Neuronal stem cell (in vitro differentiated cells): ENCODE measurements around the gene MTX3.

Experiments used
- DNase-seq: peaks from one replicate; pipeline ENCODE4 v3.0.0-alpha.2; 2013; ENCODE audit warnings: low spot score
- H2AFZ ChIP-seq: one replicate; pipeline ENCODE4 v1.6.1; 2013; ENCODE audit warnings: mild to moderate bottlenecking, low read length, inconsistent platforms
- H2AK5ac ChIP-seq: 2 replicates; pipeline ENCODE4 v1.6.1; 2013; ENCODE audit warnings: low read depth, mild to moderate bottlenecking, inconsistent platforms, low read length, moderate library complexity, mixed read lengths
- H2BK120ac ChIP-seq: 2 replicates; pipeline ENCODE4 v1.6.1; 2013; ENCODE audit warnings: low read depth, mild to moderate bottlenecking, inconsistent platforms, low read length, moderate library complexity, mixed read lengths
- H2BK12ac ChIP-seq: one replicate; pipeline ENCODE4 v1.6.1; 2013; ENCODE audit warnings: low read length, inconsistent platforms
- H2BK15ac ChIP-seq: 2 replicates; pipeline ENCODE4 v1.6.1; 2013; ENCODE audit warnings: mild to moderate bottlenecking, low read length, inconsistent platforms, mixed read lengths
- H2BK5ac ChIP-seq: one replicate; pipeline ENCODE4 v1.6.1; 2013; ENCODE audit warnings: inconsistent platforms, mild to moderate bottlenecking, low read length, moderate library complexity
- H3K14ac ChIP-seq: one replicate; pipeline ENCODE4 v1.6.1; 2013; ENCODE audit warnings: low read length, inconsistent platforms
- H3K18ac ChIP-seq: 2 replicates; pipeline ENCODE4 v1.6.1; 2013; ENCODE audit warnings: low read length, inconsistent platforms
- H3K23ac ChIP-seq: 2 replicates; pipeline ENCODE4 v1.6.1; 2013; ENCODE audit warnings: low read depth, mild to moderate bottlenecking, mixed read lengths, low read length, inconsistent platforms; ENCODE audit not compliant: poor library complexity
- H3K27ac ChIP-seq: replicated peaks from 3 replicates; pipeline ENCODE4 v1.5.1; 2013; ENCODE audit warnings: low read length, inconsistent platforms
- H3K27me3 ChIP-seq, 3 experiments: 2 replicates each; pipeline ENCODE4 v1.6.1; 2013; ENCODE audit warnings: low read length in 3 of 3, mild to moderate bottlenecking in 2 of 3, inconsistent platforms in 1 of 3, low read depth in 1 of 3, mixed read lengths in 1 of 3, moderate library complexity in 1 of 3; ENCODE audit not compliant: control insufficient read depth in 3 of 3, insufficient read depth in 3 of 3
- H3K36me3 ChIP-seq, 2 donors: replicated peaks in 1 of 2; 2 replicates each; pipeline ENCODE4 v1.6.1; 2013; ENCODE audit warnings: low read length in 2 of 2; ENCODE audit not compliant: control insufficient read depth in 2 of 2, insufficient read depth in 2 of 2
- H3K4ac ChIP-seq: 2 replicates; pipeline ENCODE4 v1.6.1; 2013; ENCODE audit warnings: inconsistent platforms, mild to moderate bottlenecking, low read length, moderate library complexity
- H3K4me1 ChIP-seq, 2 donors: 1 replicate in 1 of 2; 2 replicates in 1 of 2; pipeline ENCODE4 v1.6.1; 2013; ENCODE audit warnings: low read length in 2 of 2, low read depth in 1 of 2; ENCODE audit not compliant: control insufficient read depth in 2 of 2, insufficient read depth in 1 of 2
- H3K4me2 ChIP-seq: one replicate; pipeline ENCODE4 v1.6.1; 2013; ENCODE audit warnings: mild to moderate bottlenecking, low read length, inconsistent platforms; ENCODE audit not compliant: insufficient read depth, poor library complexity, severe bottlenecking
- H3K4me3 ChIP-seq, 2 donors: 2 replicates each; pipeline ENCODE4 v1.5.1; 2013; ENCODE audit warnings: low read length in 2 of 2, mild to moderate bottlenecking in 2 of 2, inconsistent platforms in 1 of 2, moderate library complexity in 1 of 2
- H3K79me1 ChIP-seq: one replicate; pipeline ENCODE4 v1.6.1; 2013; ENCODE audit warnings: low read depth, mild to moderate bottlenecking, inconsistent platforms, low read length, moderate library complexity
- H3K9ac ChIP-seq: one replicate; pipeline ENCODE4 v1.6.1; 2013; ENCODE audit warnings: mild to moderate bottlenecking, low read depth, low read length, inconsistent platforms; ENCODE audit not compliant: poor library complexity
- H3K9me3 ChIP-seq, 2 donors: replicated peaks in 1 of 2; 2 replicates each; pipeline versions ENCODE3 to v1.6.1; 2013; ENCODE audit warnings: low read length in 2 of 2, mild to moderate bottlenecking in 2 of 2, inconsistent platforms in 1 of 2, low read depth in 1 of 2, mixed read lengths in 1 of 2, moderate library complexity in 1 of 2; ENCODE audit not compliant: control insufficient read depth in 2 of 2, insufficient read depth in 1 of 2
- H4K8ac ChIP-seq: one replicate; pipeline ENCODE4 v1.6.1; 2013; ENCODE audit warnings: low read depth, mild to moderate bottlenecking, inconsistent platforms, low read length, moderate library complexity
- H4K91ac ChIP-seq: one replicate; pipeline ENCODE4 v1.6.1; 2013; ENCODE audit warnings: low read length, low read depth, mild to moderate bottlenecking, inconsistent platforms; ENCODE audit not compliant: poor library complexity
- WGBS, 2 donors: extraction: QIAGEN DNeasy Blood & Tissue Kit; methylation state at CpG; one replicate each; pipeline ENCODE4 v1.1.7; 2013; ENCODE audit warnings: missing lambda C conversion rate in 2 of 2, mixed read lengths in 1 of 2; ENCODE audit not compliant: insufficient read length in 2 of 2, insufficient replicate concordance in 1 of 2; ENCODE audit errors: extremely low coverage in 2 of 2; 5-methylcytosine and 5-hydroxymethylcytosine counted together

Gene MTX3

GRCh38 chr5:79990205-79990597 is 861 bp downstream of the MTX3 start:
- Histone ChIP-seq H3K4ac (no peak overlapping the region), H3K9ac (no peak overlapping the region), H3K9me3 (no peaks in the 10 kb centered on the region), H4K8ac (no peak overlapping the region), H2BK15ac (no peak overlapping the region), H2BK5ac (no peak overlapping the region), H3K79me1 (no peaks in the 10 kb centered on the region), H3K23ac (no peak overlapping the region), H3K27me3 (no peaks in the 10 kb centered on the region), H3K14ac (no peak overlapping the region), H3K4me3 (peak overlapping the region; percentile 89 to 92), H2AK5ac (no peak overlapping the region), H3K4me2 (peak overlapping the region; percentile 69), H2BK120ac (no peak overlapping the region), H2BK12ac (no peak overlapping the region), H3K36me3 (peaks cover 5 to 39% of the 10 kb centered on the region in 2 donors), H2AFZ (peak overlapping the region; percentile 96), H3K18ac (no peak overlapping the region), H3K27ac (no peak overlapping the region), H3K4me1 (peaks cover 0 to 4% of the 10 kb centered on the region in 2 donors), H4K91ac (no peak overlapping the region)
- WGBS, 2 donors: no CpG with 5 or more reads among the region's 6 CpGs
- no peak for DNase-seq

GRCh38 chr5:79986260-79986659 is 4.8 kb downstream of the MTX3 start:
- H3K4me3 ChIP-seq: no peak overlapping the region
- peaks cover 10 to 77% of the 10 kb centered on the region in 2 donors for H3K36me3 ChIP-seq
- no peaks in the 10 kb centered on the region for H3K27me3 ChIP-seq
- H3K27ac ChIP-seq: no peak overlapping the region
- H3K14ac ChIP-seq: no peak overlapping the region
- H2AK5ac ChIP-seq: no peak overlapping the region
- no peaks in the 10 kb centered on the region for H3K79me1 ChIP-seq
- H3K23ac ChIP-seq: no peak overlapping the region
- H3K4me2 ChIP-seq: no peak overlapping the region
- H3K9me3 ChIP-seq: no peaks in the 10 kb centered on the region
- H4K8ac ChIP-seq: no peak overlapping the region
- H2BK15ac ChIP-seq: no peak overlapping the region
- H2BK12ac ChIP-seq: no peak overlapping the region
- H2AFZ ChIP-seq: no peak overlapping the region
- no peak overlapping the region for H3K4ac ChIP-seq
- no peak overlapping the region for H3K18ac ChIP-seq
- no peak overlapping the region for H2BK120ac ChIP-seq
- no peaks in the 10 kb centered on the region for H3K4me1 ChIP-seq
- no peak overlapping the region for H3K9ac ChIP-seq
- H2BK5ac ChIP-seq: no peak overlapping the region
- H4K91ac ChIP-seq: no peak overlapping the region
- DNase-seq: no peak

- Histone ChIP-seq H2BK5ac (no peak overlapping the region), H3K27me3 (no peaks in the 10 kb centered on the region), H3K14ac (no peak overlapping the region), H4K91ac (no peak overlapping the region), H2BK12ac (no peak overlapping the region), H2AFZ (no peak overlapping the region), H3K36me3 (peaks cover 10 to 85% of the 10 kb centered on the region in 2 donors), H3K27ac (no peak overlapping the region), H3K4me1 (no peaks in the 10 kb centered on the region), H4K8ac (no peak overlapping the region), H3K18ac (no peak overlapping the region), H3K4me2 (no peak overlapping the region), H2AK5ac (no peak overlapping the region), H3K4me3 (no peak overlapping the region), H3K9me3 (no peaks in the 10 kb centered on the region), H2BK120ac (no peak overlapping the region), H3K9ac (no peak overlapping the region), H3K4ac (no peak overlapping the region), H3K23ac (no peak overlapping the region), H2BK15ac (no peak overlapping the region), H3K79me1 (no peaks in the 10 kb centered on the region)
- no CpG with 5 or more reads among the region's 2 CpGs for WGBS, 2 donors
- no peak for DNase-seq
These were observed 5.8 kb downstream of the MTX3 start for GRCh38 chr5:79985288-79985687.

GRCh38 chr5:79984363-79984762 is 6.7 kb downstream of the MTX3 start:
- Histone ChIP-seq H3K27me3 (no peaks in the 10 kb centered on the region), H3K4me3 (no peak overlapping the region), H4K91ac (no peak overlapping the region), H2BK5ac (no peak overlapping the region), H2BK12ac (no peak overlapping the region), H3K23ac (no peak overlapping the region), H3K4me1 (no peaks in the 10 kb centered on the region), H3K14ac (no peak overlapping the region), H3K36me3 (peaks cover 10 to 94% of the 10 kb centered on the region in 2 donors), H3K4me2 (no peak overlapping the region), H2AFZ (no peak overlapping the region), H3K79me1 (no peaks in the 10 kb centered on the region), H3K27ac (no peak overlapping the region), H2AK5ac (no peak overlapping the region), H4K8ac (no peak overlapping the region), H3K18ac (no peak overlapping the region), H3K9ac (no peak overlapping the region), H3K9me3 (no peaks in the 10 kb centered on the region), H2BK120ac (no peak overlapping the region), H2BK15ac (no peak overlapping the region), H3K4ac (no peak overlapping the region)
- no peak for DNase-seq
